Osteoblast (primary cell): ENCODE results near the gene HOXC13. TPM values are rescaled to one million over a fixed set of nuclear protein-coding genes. Genes with fewer than 3 reads are reported as not detected.

ENCODE experiments used
- DNase-seq: peaks from one replicate; pipeline ENCODE4 v3.0.0; 2011; ENCODE audit warnings: low spot score, mixed read lengths; ENCODE audit not compliant: insufficient read length; ENCODE audit errors: missing footprints
- H2AFZ ChIP-seq: 2 replicates; pipeline ENCODE4 v1.6.0; 2011; ENCODE audit warnings: mild to moderate bottlenecking, low read length
- H3K27ac ChIP-seq: 2 replicates; pipeline ENCODE4 v1.5.1; 2011; ENCODE audit warnings: mild to moderate bottlenecking, low read depth, low read length, moderate library complexity
- H3K27me3 ChIP-seq: 2 replicates; pipeline ENCODE4 v1.6.0; 2012; ENCODE audit warnings: mild to moderate bottlenecking, control low read depth, inconsistent platforms, low read length, moderate library complexity; ENCODE audit not compliant: insufficient read depth
- H3K36me3 ChIP-seq: 2 replicates; pipeline ENCODE4 v1.5.1; 2011; ENCODE audit warnings: mild to moderate bottlenecking, low read length, control low read depth, moderate library complexity; ENCODE audit not compliant: insufficient read depth
- H3K4me1 ChIP-seq: 2 replicates; pipeline ENCODE4 v1.5.1; 2011; ENCODE audit warnings: mild to moderate bottlenecking, low read length, control low read depth, moderate library complexity; ENCODE audit not compliant: insufficient read depth
- H3K4me2 ChIP-seq: 2 replicates; pipeline ENCODE4 v1.6.0; 2011; ENCODE audit warnings: mild to moderate bottlenecking, low read length; ENCODE audit not compliant: insufficient read depth
- H3K4me3 ChIP-seq: fragments of 200-600 bp; sonication (generic); 3 replicates; pipeline ENCODE4 v1.5.1; 2012; ENCODE audit warnings: mild to moderate bottlenecking, low read length, inconsistent platforms; ENCODE audit not compliant: insufficient read depth
- H3K79me2 ChIP-seq: 2 replicates; pipeline ENCODE4 v1.6.0; 2012; ENCODE audit warnings: mild to moderate bottlenecking, low read length, control low read depth, inconsistent platforms; ENCODE audit not compliant: insufficient read depth
- H3K9me3 ChIP-seq: 2 replicates; pipeline ENCODE4 v1.5.1; 2011; ENCODE audit warnings: low read depth, low read length, control low read depth
- H4K20me1 ChIP-seq: 2 replicates; pipeline ENCODE4 v1.6.0; 2012; ENCODE audit warnings: mild to moderate bottlenecking, low read length, control low read depth; ENCODE audit not compliant: insufficient read depth
- total RNA-seq: library from RNA; depleted of rRNA; stranded (reverse); fragments of >200 nt; gene quantifications from 2 replicates; pipeline ENCODE4 v1.2.3, GENCODE V29; 2012
- TF ChIP-seq, protein P1 (sequence below): IDR thresholded peaks from 2 replicates; pipeline ENCODE4 v1.5.1; 2011; ENCODE audit warnings: mild to moderate bottlenecking, low read depth, low read length, moderate library complexity; ENCODE audit errors: extremely low read depth

HOXC13 gene
- total RNA-seq, 1 donor, result not detected

DNA sequence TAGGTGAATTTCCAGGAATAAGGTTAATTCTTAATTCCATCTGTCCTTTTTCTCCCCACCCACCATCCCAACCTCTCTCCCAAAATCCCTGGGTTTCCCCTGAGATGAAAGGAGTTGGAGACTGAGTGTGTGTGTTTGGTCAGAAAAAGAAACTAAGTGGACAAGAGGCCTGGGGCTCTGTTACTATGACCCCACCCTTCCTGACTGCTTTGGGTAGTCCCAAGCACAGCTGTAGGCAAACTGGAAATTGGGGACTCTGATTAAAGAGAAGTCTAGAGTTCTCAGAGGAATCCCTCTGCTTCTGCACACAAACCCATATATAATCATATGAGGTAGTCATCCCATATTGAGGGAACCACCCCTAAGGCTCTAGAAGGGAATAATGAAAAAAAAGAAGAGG lies 9.1 kb downstream of the HOXC13 start:
- Histone ChIP-seq H3K4me2 (no peak overlapping the region), H3K79me2 (no peaks in the 10 kb centered on the region), H3K4me3 (no peak overlapping the region), H3K27me3 (peaks cover 96% of the 10 kb centered on the region), H3K27ac (no peak overlapping the region), H3K36me3 (no peaks in the 10 kb centered on the region), H3K9me3 (no peaks in the 10 kb centered on the region), H4K20me1 (no peaks in the 10 kb centered on the region), H2AFZ (no peak overlapping the region), H3K4me1 (no peaks in the 10 kb centered on the region)
- DNase-seq, result no peak
- TF ChIP-seq, protein P1, sequence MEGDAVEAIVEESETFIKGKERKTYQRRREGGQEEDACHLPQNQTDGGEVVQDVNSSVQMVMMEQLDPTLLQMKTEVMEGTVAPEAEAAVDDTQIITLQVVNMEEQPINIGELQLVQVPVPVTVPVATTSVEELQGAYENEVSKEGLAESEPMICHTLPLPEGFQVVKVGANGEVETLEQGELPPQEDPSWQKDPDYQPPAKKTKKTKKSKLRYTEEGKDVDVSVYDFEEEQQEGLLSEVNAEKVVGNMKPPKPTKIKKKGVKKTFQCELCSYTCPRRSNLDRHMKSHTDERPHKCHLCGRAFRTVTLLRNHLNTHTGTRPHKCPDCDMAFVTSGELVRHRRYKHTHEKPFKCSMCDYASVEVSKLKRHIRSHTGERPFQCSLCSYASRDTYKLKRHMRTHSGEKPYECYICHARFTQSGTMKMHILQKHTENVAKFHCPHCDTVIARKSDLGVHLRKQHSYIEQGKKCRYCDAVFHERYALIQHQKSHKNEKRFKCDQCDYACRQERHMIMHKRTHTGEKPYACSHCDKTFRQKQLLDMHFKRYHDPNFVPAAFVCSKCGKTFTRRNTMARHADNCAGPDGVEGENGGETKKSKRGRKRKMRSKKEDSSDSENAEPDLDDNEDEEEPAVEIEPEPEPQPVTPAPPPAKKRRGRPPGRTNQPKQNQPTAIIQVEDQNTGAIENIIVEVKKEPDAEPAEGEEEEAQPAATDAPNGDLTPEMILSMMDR, result no peak

DNA sequence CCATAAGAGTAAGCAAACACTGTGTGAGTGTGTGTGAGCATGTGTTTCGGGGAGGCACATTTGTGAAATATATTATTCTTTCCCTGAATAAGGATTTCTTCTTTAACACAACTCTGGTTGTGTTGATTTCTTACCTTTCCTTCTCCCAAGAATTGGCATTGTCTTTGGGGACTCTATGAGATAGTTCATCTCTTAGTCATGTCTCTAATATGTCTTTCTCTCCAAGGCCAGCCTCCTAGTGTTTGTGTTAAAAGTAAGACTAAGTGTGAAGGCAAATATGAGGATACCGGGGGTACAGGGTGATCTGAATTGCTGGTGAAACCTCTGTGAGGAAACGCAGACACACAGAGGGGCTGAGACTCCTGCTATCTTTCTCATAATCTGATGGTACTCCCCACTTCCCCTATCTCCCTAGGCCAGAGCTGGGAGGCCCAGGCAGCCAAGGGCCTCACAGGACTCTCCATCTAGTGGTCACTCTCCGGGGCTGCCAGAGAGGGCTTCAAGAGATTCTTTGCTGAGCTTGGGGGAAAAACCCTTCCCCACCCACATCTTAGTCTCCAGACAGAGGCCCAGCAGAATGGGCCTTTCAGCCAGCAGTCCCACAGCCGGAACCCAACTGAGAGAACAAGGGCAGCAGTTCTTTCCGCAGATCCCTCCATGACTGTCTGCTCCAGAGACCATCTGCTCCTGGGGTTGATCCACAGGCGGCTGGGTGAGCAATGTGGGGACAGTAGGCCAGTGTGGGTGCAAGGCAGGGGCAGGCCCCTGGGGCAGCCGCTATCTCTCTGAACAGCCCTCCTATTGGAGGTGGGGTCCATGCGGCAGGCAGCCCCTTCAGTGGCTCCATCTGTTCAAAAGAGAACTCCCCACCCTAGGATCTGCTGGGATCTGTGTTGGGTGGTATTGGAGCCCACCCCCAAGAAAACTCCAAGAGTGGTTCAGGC lies 10.3 kb downstream of the HOXC13 start:
- no peak overlapping the region for H3K4me3 ChIP-seq
- no peaks in the 10 kb centered on the region for H3K9me3 ChIP-seq
- H3K79me2 ChIP-seq, result no peaks in the 10 kb centered on the region
- H3K27ac ChIP-seq, result no peak overlapping the region
- H3K27me3 ChIP-seq, result peaks cover 96% of the 10 kb centered on the region
- no peaks in the 10 kb centered on the region for H4K20me1 ChIP-seq
- TF ChIP-seq, protein P1, result no peak
- no peaks in the 10 kb centered on the region for H3K4me1 ChIP-seq
- H2AFZ ChIP-seq, result no peak overlapping the region
- no peak overlapping the region for H3K4me2 ChIP-seq
- DNase-seq, result no peak
- no peaks in the 10 kb centered on the region for H3K36me3 ChIP-seq

DNA sequence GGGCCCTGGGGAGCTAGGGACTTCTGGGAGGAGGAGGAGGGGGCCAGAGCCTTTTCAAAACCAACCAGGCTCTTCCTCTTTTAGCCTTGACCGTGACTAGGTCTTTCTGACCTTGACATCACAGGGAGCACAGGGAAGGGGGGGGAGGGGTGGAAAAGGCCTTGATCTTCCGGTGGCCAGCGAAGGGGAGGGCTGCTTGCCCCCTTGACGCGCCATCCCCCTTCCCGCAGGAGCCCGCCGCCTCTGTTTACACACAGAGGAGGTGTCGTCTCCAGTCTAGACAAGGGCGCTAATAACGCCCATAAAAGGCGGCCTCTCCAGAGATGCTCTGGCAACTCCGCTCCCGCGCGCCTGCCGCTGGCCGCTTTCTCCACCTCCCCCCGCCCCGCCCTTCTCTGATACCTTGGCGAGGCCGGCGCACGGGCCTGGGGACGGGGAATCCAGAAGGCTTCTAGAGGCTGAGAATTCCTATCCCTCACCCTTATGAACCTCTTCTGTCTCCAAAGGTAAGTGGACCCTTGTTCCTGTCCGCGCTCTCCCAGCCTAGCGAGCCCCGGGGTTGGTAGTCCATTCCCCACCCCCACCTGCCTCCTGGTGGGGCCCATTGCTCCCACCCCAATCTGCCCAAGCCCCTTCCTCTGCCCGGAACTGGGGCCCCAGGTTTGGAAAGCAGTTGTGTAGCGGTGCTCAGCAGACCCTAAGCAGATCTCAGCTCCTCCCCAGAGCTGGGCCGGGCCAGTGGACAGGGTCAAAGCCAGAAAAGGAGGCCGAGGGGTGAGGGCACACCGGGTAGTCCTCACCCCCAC lies 11.2 kb downstream of the HOXC13 start:
- no peaks in the 10 kb centered on the region for H3K79me2 ChIP-seq
- H3K4me2 ChIP-seq, result no peak overlapping the region
- H3K27me3 ChIP-seq, result peaks cover 96% of the 10 kb centered on the region
- no peaks in the 10 kb centered on the region for H4K20me1 ChIP-seq
- DNase-seq, result peak; percentile 66
- H3K4me1 ChIP-seq, result no peaks in the 10 kb centered on the region
- no peak overlapping the region for H3K27ac ChIP-seq
- H3K9me3 ChIP-seq, result no peaks in the 10 kb centered on the region
- no peaks in the 10 kb centered on the region for H3K36me3 ChIP-seq
- H3K4me3 ChIP-seq, result no peak overlapping the region
- no peak overlapping the region for H2AFZ ChIP-seq
- TF ChIP-seq, protein P1, result no peak

DNA sequence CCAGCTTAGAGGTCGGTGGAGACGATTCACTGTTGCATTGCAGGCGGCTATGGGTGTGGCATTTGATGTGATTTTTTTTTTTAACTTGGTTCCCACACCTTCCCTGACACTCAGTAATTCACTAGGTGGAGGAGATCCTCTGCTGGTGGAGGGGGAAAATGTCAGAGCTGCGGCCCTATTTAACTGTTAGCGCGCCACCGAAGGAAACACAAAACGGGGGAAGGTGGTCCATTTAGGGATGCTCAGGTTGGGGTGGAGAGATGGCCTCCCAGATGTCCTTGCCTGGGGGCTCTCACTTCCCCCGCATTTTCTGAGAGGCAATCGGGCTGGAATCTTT lies 11.8 kb downstream of the HOXC13 start:
- H3K27me3 ChIP-seq, result peaks cover 96% of the 10 kb centered on the region
- H3K4me1 ChIP-seq, result no peaks in the 10 kb centered on the region
- DNase-seq, result no peak
- H2AFZ ChIP-seq, result no peak overlapping the region
- no peaks in the 10 kb centered on the region for H4K20me1 ChIP-seq
- H3K36me3 ChIP-seq, result no peaks in the 10 kb centered on the region
- no peaks in the 10 kb centered on the region for H3K79me2 ChIP-seq
- no peaks in the 10 kb centered on the region for H3K9me3 ChIP-seq
- H3K4me3 ChIP-seq, result no peak overlapping the region
- H3K4me2 ChIP-seq, result no peak overlapping the region
- TF ChIP-seq, protein P1, result no peak
- H3K27ac ChIP-seq, result no peak overlapping the region
